GM12878 (cell line): ENCODE results near the gene TTC33. TPM values are rescaled to one million over a fixed set of nuclear protein-coding genes. Genes with fewer than 3 reads are reported as not detected.

ENCODE experiments used
- ATAC-seq: fragments of 200-7000 bp; cut with Tn5 transposase; 3 replicates; pipeline ENCODE4 v1.9.1; 2020; ENCODE audit warnings: mild to moderate bottlenecking, moderate library complexity
- BruUV-seq: library from RNA; stranded (reverse); fragments of 400-500 nt; replicated peaks from 2 replicates; lab custom pipeline; 2021; lab: Mats Ljungman, UMichigan
- CTCF ChIA-PET: fragments of 300-600 bp; sonication (Branson Sonifier 250); formaldehyde crosslinking; extraction: SDS; loops from one replicate; lab custom pipeline; 2021; ENCODE audit warnings: inconsistent platforms; lab: Yijun Ruan, JAX
- POLR2A ChIA-PET: fragments of 350-600 bp; formaldehyde crosslinking; extraction: SDS; loops from one replicate; lab custom pipeline; 2021; ENCODE audit warnings: inconsistent platforms; lab: Charles Lee
- RAD21 ChIA-PET: fragments of 300-600 bp; sonication (Branson Sonifier 250); formaldehyde crosslinking; loops from one replicate; lab custom pipeline; 2023; ENCODE audit warnings: antibody characterized with exemption; ENCODE audit not compliant: unreplicated experiment; lab: Charles Lee
- SMC1A ChIA-PET: fragments of 300-600 bp; sonication (Branson Sonifier 250); formaldehyde crosslinking; loops from one replicate; lab custom pipeline; 2023; ENCODE audit not compliant: unreplicated experiment, uncharacterized antibody; lab: Charles Lee
- DNase-seq: peaks from one replicate; pipeline ENCODE4 v3.0.0-alpha.2; 2011; ENCODE audit warnings: low read depth, low spot score
- FAIRE-seq: peaks from 3 replicates; lab custom pipeline; 2011; peaks lifted over from hg19 to GRCh38; lab: Jason Lieb, UNC
- H2AFZ ChIP-seq: 2 replicates; pipeline ENCODE4 v1.6.0; 2011; ENCODE audit warnings: low read depth, low read length, control low read depth; ENCODE audit not compliant: control insufficient read depth
- H3K27ac ChIP-seq: 2 replicates; pipeline ENCODE4 v1.5.1; 2011; ENCODE audit warnings: control low read depth; ENCODE audit not compliant: control insufficient read depth, insufficient read depth
- H3K27me3 ChIP-seq, 2 experiments: replicated peaks in 1 of 2; 2 replicates each; pipeline versions ENCODE4 v1.6.0 to v1.6.1; 2011; ENCODE audit warnings: low read length in 1 of 2; ENCODE audit not compliant: control insufficient read depth in 2 of 2, insufficient read depth in 2 of 2
- H3K36me3 ChIP-seq, 2 experiments: 2 replicates each; pipeline ENCODE4 v1.5.1; 2011; ENCODE audit warnings: low read length in 1 of 2; ENCODE audit not compliant: control insufficient read depth in 2 of 2, insufficient read depth in 2 of 2
- H3K4me1 ChIP-seq: 2 replicates; pipeline ENCODE4 v1.6.1; 2011; ENCODE audit warnings: mild to moderate bottlenecking, low read length, moderate library complexity, mixed read lengths; ENCODE audit not compliant: control insufficient read depth, insufficient read depth
- H3K4me2 ChIP-seq: 2 replicates; pipeline ENCODE4 v1.6.0; 2011; ENCODE audit warnings: control low read depth; ENCODE audit not compliant: control insufficient read depth, insufficient read depth
- H3K4me3 ChIP-seq: fragments of 200-600 bp; sonication (generic); 2 replicates; pipeline ENCODE4 v1.5.1; 2016
- H3K79me2 ChIP-seq: 2 replicates; pipeline ENCODE4 v1.6.0; 2011; ENCODE audit warnings: low read length; ENCODE audit not compliant: control insufficient read depth, insufficient read depth
- H3K9ac ChIP-seq: 2 replicates; pipeline ENCODE4 v1.8.0; 2011; ENCODE audit warnings: low read length, control low read depth, mixed read lengths; ENCODE audit not compliant: control insufficient read depth, insufficient read depth
- H3K9me3 ChIP-seq: replicated peaks from 3 replicates; pipeline ENCODE4 v1.5.1; 2011; ENCODE audit warnings: mild to moderate bottlenecking, low read length; ENCODE audit not compliant: control insufficient read depth, insufficient read depth
- H4K20me1 ChIP-seq: 2 replicates; pipeline ENCODE4 v1.6.0; 2011; ENCODE audit not compliant: control insufficient read depth, insufficient read depth
- CEBPB ChIP-seq, 2 experiments: fragments of 150-350 bp in 1 of 2; IDR thresholded peaks; 2 replicates each; pipeline ENCODE4 v1.6.1; 2012 to 2014; ENCODE audit warnings: low read depth in 2 of 2, low read length in 2 of 2, borderline replicate concordance in 1 of 2, inconsistent platforms in 1 of 2
- JUND ChIP-seq: IDR thresholded peaks from 2 replicates; pipeline ENCODE4 v1.6.1; 2012; ENCODE audit warnings: low read depth, mild to moderate bottlenecking, low read length, improper control_type of control experiment, moderate library complexity
- MEF2B ChIP-seq: fragments of 450-650 bp; IDR thresholded peaks from 2 replicates; pipeline ENCODE4 v1.6.1; 2018; ENCODE audit warnings: mild to moderate bottlenecking, moderate library complexity; ENCODE audit not compliant: partially characterized antibody, poor library complexity, severe bottlenecking
- NR2C2 ChIP-seq: IDR thresholded peaks from 2 replicates; pipeline ENCODE4 v1.6.1; 2011; ENCODE audit warnings: borderline replicate concordance, low read depth; ENCODE audit not compliant: control insufficient read depth, insufficient read length
- RCOR1 ChIP-seq: conservative IDR thresholded peaks from 2 replicates; pipeline ENCODE4 v1.6.1; 2012; ENCODE audit warnings: low read depth, low read length, improper control_type of control experiment
- ZBTB11 ChIP-seq: fragments of 450-650 bp; formaldehyde crosslinking; IDR thresholded peaks from 2 replicates; pipeline ENCODE4 v1.5.0; 2022; ENCODE audit warnings: mild to moderate bottlenecking, missing genetic modification characterization
- WGBS: methylation state at CpG from one replicate; pipeline ENCODE4 v1.1.6; 2016; ENCODE audit warnings: low lambda C conversion rate; ENCODE audit not compliant: insufficient replicate concordance, insufficient coverage; ENCODE audit errors: missing lambda C conversion rate; 5-methylcytosine and 5-hydroxymethylcytosine counted together
- in situ Hi-C: fragments of 300-500 bp; cut with MboI; formaldehyde crosslinking; loops from 9 replicates; pipeline ENCODE4 v1.14.3; 2018; ENCODE audit warnings: mixed read lengths
- intact Hi-C: fragments of 100-400 bp; cut with micrococcal nuclease; formaldehyde crosslinking; loops from one replicate; pipeline ENCODE4 v1.14.2; 2022; ENCODE audit not compliant: unreplicated experiment
- polyA plus RNA-seq, 11 experiments: library from polyadenylated mRNA; depleted of rRNA in 4 of 11; unstranded in 6 of 11; stranded (reverse) in 5 of 11; fragments of >200 nt; fragmentation: Nextera tagmentation in 4 of 11; fragmentation: Illumina TruSeq in 1 of 11; extraction: Ambion mirVana in 4 of 11; extraction: Trizol in 1 of 11; gene quantifications; 1 replicate in 1 of 11; 2 replicates in 10 of 11; pipeline versions ENCODE4 v1.2.1 to v1.2.3, GENCODE V29; 2011 to 2016; ENCODE audit warnings: inconsistent platforms in 2 of 11, missing spikeins in 2 of 11, low read depth in 1 of 11
- total RNA-seq, 4 experiments: library from RNA; depleted of rRNA in 3 of 4; stranded (reverse); fragments of >200 nt in 3 of 4; fragmentation: Illumina TruSeq in 1 of 4; extraction: Trizol in 1 of 4; gene quantifications; 2 replicates each; pipeline versions ENCODE4 v1.2.1 to v1.2.3, GENCODE V29; 2013 to 2021

The TTC33 gene
- total and polyA plus RNA-seq, 10 of the 15 experiments (the other 5 are each of a cell fraction or from before 2014, with no cell fraction given): 7.9 to 22.3 (median 14.6) TPM

GRCh38 chr5:40497573-40497972 lies 258.2 kb downstream of the TTC33 start:
- ChIA-PET SMC1A (interaction anchor here (0.6 kb wide), 1 partner anchor 189 kb away, joined by 3 read pairs; no protein-coding TSS in a partner anchor), POLR2A (no interaction called here), RAD21 (no interaction called here), CTCF (interaction anchor here (0.6 kb wide), 1 partner anchor 113 kb away, joined by 3 read pairs; no protein-coding TSS in a partner anchor)
- Histone ChIP-seq H3K27ac (no peak overlapping the region), H2AFZ (no peak overlapping the region), H3K27me3 (no peaks in the 10 kb centered on the region), H3K4me1 (no peaks in the 10 kb centered on the region), H3K4me2 (no peak overlapping the region), H4K20me1 (no peaks in the 10 kb centered on the region), H3K36me3 (no peaks in the 10 kb centered on the region), H3K9ac (no peak overlapping the region), H3K4me3 (no peak overlapping the region), H3K79me2 (no peaks in the 10 kb centered on the region), H3K9me3 (no peaks in the 10 kb centered on the region)
- intact Hi-C loops (no loop called here), in situ Hi-C loops (no loop called here)
- DNase-seq (no peak), FAIRE-seq (no peak), ATAC-seq (peak; percentile 61)
- BruUV-seq: no TSS peak
- TF ChIP-seq NR2C2 (no peak), ZBTB11 (no peak), MEF2B (peak; percentile 32), RCOR1 (no peak), CEBPB (IDR thresholded peaks at IDR 0.05; ENCODE audit: borderline replicate concordance in 1 of 2, low read depth in 2 of 2, low read length in 2 of 2) (no peak), JUND (no peak)
- 94% methylated on average over 1 of the region's 1 CpG for WGBS
